Osteocyte (in vitro differentiated cells): ENCODE measurements around the gene KIF20B. TPM values are rescaled to one million over a fixed set of nuclear protein-coding genes. Genes with fewer than 3 reads are reported as not detected.
A peak's percentile ranks its signal among the peaks of the same experiment; 100 is the strongest.

Experiments used
- DNase-seq: peaks from one replicate; pipeline ENCODE4 v3.0.0; 2021; ENCODE audit warnings: mixed read lengths; ENCODE audit not compliant: unreplicated experiment; ENCODE audit errors: extremely low spot score
- H3K27ac Mint-ChIP-seq: one replicate; pipeline ENCODE4 v1.8.0; 2021; ENCODE audit warnings: mild to moderate bottlenecking, mixed read lengths; ENCODE audit not compliant: unreplicated experiment
- H3K27me3 Mint-ChIP-seq: one replicate; pipeline ENCODE4 v1.8.0; 2021; ENCODE audit warnings: mixed read lengths; ENCODE audit not compliant: unreplicated experiment
- H3K36me3 Mint-ChIP-seq: one replicate; pipeline ENCODE4 v1.8.0; 2021; ENCODE audit warnings: mixed read lengths; ENCODE audit not compliant: unreplicated experiment
- H3K4me1 Mint-ChIP-seq: one replicate; pipeline ENCODE4 v1.8.0; 2021; ENCODE audit warnings: mixed read lengths; ENCODE audit not compliant: unreplicated experiment
- H3K4me3 Mint-ChIP-seq: one replicate; pipeline ENCODE4 v1.8.0; 2021; ENCODE audit warnings: mild to moderate bottlenecking, moderate library complexity, mixed read lengths; ENCODE audit not compliant: unreplicated experiment
- H3K9me3 Mint-ChIP-seq: one replicate; pipeline ENCODE4 v1.8.0; 2021; ENCODE audit warnings: mixed read lengths; ENCODE audit not compliant: unreplicated experiment
- CTCF ChIP-seq: fragments of 200-600 bp; sonication (generic); IDR thresholded peaks from 2 replicates; pipeline ENCODE4 v1.5.0; 2021; ENCODE audit warnings: antibody characterized with exemption, mild to moderate bottlenecking, moderate library complexity
- total RNA-seq: library from RNA; stranded (reverse); gene quantifications from 2 replicates; pipeline ENCODE4 v1.2.1, GENCODE V29; 2021

KIF20B gene
- total RNA-seq, 1 donor from 2014 or later = 9.9 TPM

GRCh38 chr10:89783406-89783805 is 82.0 kb downstream of the KIF20B start:
- H3K27me3 Mint-ChIP-seq = no peaks in the 10 kb centered on the region
- H3K4me3 Mint-ChIP-seq = no peak overlapping the region
- H3K4me1 Mint-ChIP-seq = peaks cover 14% of the 10 kb centered on the region
- H3K27ac Mint-ChIP-seq = no peak overlapping the region
- TF ChIP-seq CTCF = no peak
- no peak for DNase-seq
- no peaks in the 10 kb centered on the region for H3K9me3 Mint-ChIP-seq
- H3K36me3 Mint-ChIP-seq = no peaks in the 10 kb centered on the region

- Mint-ChIP-seq H3K36me3 (no peaks in the 10 kb centered on the region), H3K9me3 (no peaks in the 10 kb centered on the region), H3K27ac (peak overlapping the region; percentile 52), H3K4me3 (no peak overlapping the region), H3K4me1 (peaks cover 22% of the 10 kb centered on the region), H3K27me3 (no peaks in the 10 kb centered on the region)
- no peak for DNase-seq
- no peak for TF ChIP-seq CTCF
These were observed 83.7 kb downstream of the KIF20B start for GRCh38 chr10:89785095-89785494.

GRCh38 chr10:89789188-89789877 is 87.9 kb downstream of the KIF20B start:
- no peaks in the 10 kb centered on the region for H3K27me3 Mint-ChIP-seq
- H3K4me1 Mint-ChIP-seq = peaks cover 15% of the 10 kb centered on the region
- TF ChIP-seq CTCF = no peak
- H3K4me3 Mint-ChIP-seq = no peak overlapping the region
- no peak overlapping the region for H3K27ac Mint-ChIP-seq
- no peak for DNase-seq
- no peaks in the 10 kb centered on the region for H3K9me3 Mint-ChIP-seq
- H3K36me3 Mint-ChIP-seq = no peaks in the 10 kb centered on the region

- TF ChIP-seq CTCF = no peak
- no peaks in the 10 kb centered on the region for H3K27me3 Mint-ChIP-seq
- H3K4me3 Mint-ChIP-seq = no peak overlapping the region
- no peaks in the 10 kb centered on the region for H3K9me3 Mint-ChIP-seq
- no peak for DNase-seq
- no peaks in the 10 kb centered on the region for H3K36me3 Mint-ChIP-seq
- H3K27ac Mint-ChIP-seq = no peak overlapping the region
- peaks cover 9% of the 10 kb centered on the region for H3K4me1 Mint-ChIP-seq
These were observed 90.8 kb downstream of the KIF20B start for GRCh38 chr10:89792187-89792586.

GRCh38 chr10:89793649-89794254 is 92.4 kb downstream of the KIF20B start:
- Mint-ChIP-seq H3K4me1 (peaks cover 9% of the 10 kb centered on the region), H3K4me3 (no peak overlapping the region), H3K36me3 (no peaks in the 10 kb centered on the region), H3K27me3 (no peaks in the 10 kb centered on the region), H3K9me3 (no peaks in the 10 kb centered on the region), H3K27ac (no peak overlapping the region)
- peak; percentile 86 for TF ChIP-seq CTCF
- no peak for DNase-seq
